HepG2 (cell line): ENCODE results near the gene MEF2D. TPM values are rescaled to one million over a fixed set of nuclear protein-coding genes. Genes with fewer than 3 reads are reported as not detected.

Source experiments
- ADNP ChIP-seq: sonication (generic); formaldehyde crosslinking; IDR thresholded peaks from 2 replicates; pipeline ENCODE4 v1.4.0; 2020; ENCODE audit warnings: missing genetic modification reagents
- RBAK ChIP-seq: sonication (generic); formaldehyde crosslinking; IDR thresholded peaks from 2 replicates; pipeline ENCODE4 v1.5.1; 2020; ENCODE audit warnings: mild to moderate bottlenecking, missing genetic modification reagents
- ZFP1 ChIP-seq: IDR thresholded peaks from 2 replicates; pipeline ENCODE4 v1.6.1; 2016
- ZNF124 ChIP-seq: sonication (generic); formaldehyde crosslinking; IDR thresholded peaks from 2 replicates; pipeline ENCODE4 v1.4.0; 2020; ENCODE audit warnings: missing genetic modification reagents
- ZNF24 ChIP-seq: fragments of 450-650 bp; IDR thresholded peaks from 2 replicates; pipeline ENCODE4 v1.6.1; 2017; ENCODE audit warnings: antibody characterized with exemption, mild to moderate bottlenecking
- polyA plus RNA-seq, 8 experiments: library from polyadenylated mRNA; depleted of rRNA in 3 of 8; stranded (reverse) in 7 of 8; unstranded in 1 of 8; fragments of >200 nt; fragmentation: Illumina TruSeq in 4 of 8; extraction: Trizol in 4 of 8; gene quantifications; 2 replicates each; pipeline versions ENCODE4 v1.2.1 to v1.2.3, GENCODE V29; 2011 to 2016; ENCODE audit warnings: low read depth in 4 of 8, missing spikeins in 1 of 8, mixed read lengths in 1 of 8; ENCODE audit not compliant: insufficient read depth in 1 of 8
- total RNA-seq, 5 experiments: library from RNA; depleted of rRNA; stranded (reverse); fragments of >200 nt; fragmentation: Illumina TruSeq; extraction: Trizol; gene quantifications; 2 replicates each; pipeline ENCODE4 v1.2.3, GENCODE V29; 2016; ENCODE audit warnings: low read depth in 1 of 5
- TF ChIP-seq, protein P1 (sequence below): sonication (generic); formaldehyde crosslinking; IDR thresholded peaks from 2 replicates; pipeline ENCODE4 v1.8.1; 2023; ENCODE audit warnings: mild to moderate bottlenecking, inconsistent platforms, moderate library complexity, missing genetic modification reagents, borderline replicate concordance
- TF ChIP-seq, protein P2 (sequence below): IDR thresholded peaks from 2 replicates; pipeline ENCODE4 v1.6.1; 2012; ENCODE audit warnings: low read depth, low read length, improper control_type of control experiment
- TF ChIP-seq, protein P3 (sequence below): IDR thresholded peaks from 2 replicates; pipeline ENCODE4 v1.6.1; 2016; ENCODE audit warnings: low read depth, missing genetic modification reagents, missing compliant biosample characterization
- TF ChIP-seq, protein P4 (sequence below): sonication (generic); formaldehyde crosslinking; IDR thresholded peaks from 2 replicates; pipeline ENCODE4 v1.8.0; 2022; ENCODE audit warnings: missing genetic modification reagents, low read depth, mild to moderate bottlenecking, borderline replicate concordance
- TF ChIP-seq, protein P5 (sequence below): sonication (generic); formaldehyde crosslinking; IDR thresholded peaks from 2 replicates; pipeline ENCODE4 v1.4.0; 2020; ENCODE audit warnings: missing genetic modification reagents

Gene MEF2D
- total and polyA plus RNA-seq, 2 of the 13 experiments (the other 11 are each of a cell fraction or from before 2014, with no cell fraction given): 1.6 to 3.9 TPM

DNA sequence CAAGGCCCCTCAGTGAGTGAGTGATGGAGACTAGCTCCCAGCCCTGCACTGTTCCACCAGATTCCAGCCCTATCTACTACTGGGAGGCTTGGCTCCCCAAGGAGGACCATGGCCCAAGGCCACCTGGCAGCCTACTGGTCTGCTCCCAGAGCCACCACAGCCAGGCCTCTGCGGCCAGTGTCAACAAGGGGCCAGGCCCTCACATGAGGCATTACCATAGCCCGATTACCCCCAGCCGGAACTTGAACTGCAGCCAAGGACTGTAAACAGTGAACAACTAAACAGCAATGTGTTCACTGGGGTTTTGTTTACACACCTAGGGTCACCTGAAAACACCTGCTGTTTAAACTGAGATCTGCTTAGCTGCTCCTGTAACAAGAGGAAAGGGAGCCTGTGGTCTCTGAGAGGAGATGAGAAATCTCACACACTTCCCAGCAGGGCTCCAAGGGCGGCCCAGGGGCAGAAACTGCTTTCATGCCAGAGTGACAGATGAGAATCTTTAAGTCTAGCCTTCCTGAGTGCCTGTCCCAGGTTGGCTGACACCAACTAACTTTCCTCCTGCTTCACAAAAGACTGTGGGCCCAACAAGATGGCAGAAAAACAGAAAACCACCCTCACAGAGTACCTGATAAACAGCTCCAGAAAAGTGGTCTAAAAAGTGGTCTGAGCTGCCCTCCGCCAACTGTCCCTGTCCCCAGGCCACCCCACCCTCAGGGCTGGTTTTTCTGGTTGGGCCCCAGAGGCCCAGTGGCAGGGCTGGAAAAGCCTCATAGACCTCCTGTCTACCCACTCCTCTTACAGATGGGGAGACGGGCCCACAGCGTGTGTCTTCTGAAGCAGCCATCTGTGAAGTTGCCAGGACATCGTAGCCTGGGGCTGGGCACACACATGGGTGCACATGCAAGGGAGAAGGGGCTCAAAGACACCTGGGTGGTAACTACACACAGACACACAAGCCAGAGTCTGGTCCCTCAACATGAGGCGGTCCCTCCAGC lies 28.8 kb downstream of the MEF2D start (continued):
- TF ChIP-seq, protein P1, sequence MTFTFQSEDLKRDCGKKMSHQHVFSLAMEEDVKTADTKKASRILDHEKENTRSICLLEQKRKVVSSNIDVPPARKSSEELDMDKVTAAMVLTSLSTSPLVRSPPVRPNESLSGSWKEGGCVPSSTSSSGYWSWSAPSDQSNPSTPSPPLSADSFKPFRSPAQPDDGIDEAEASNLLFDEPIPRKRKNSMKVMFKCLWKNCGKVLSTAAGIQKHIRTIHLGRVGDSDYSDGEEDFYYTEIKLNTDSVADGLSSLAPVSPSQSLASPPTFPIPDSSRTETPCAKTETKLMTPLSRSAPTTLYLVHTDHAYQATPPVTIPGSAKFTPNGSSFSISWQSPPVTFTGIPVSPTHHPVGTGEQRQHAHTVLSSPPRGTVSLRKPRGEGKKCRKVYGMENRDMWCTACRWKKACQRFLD (CRISPR knock-in tag): peak; percentile 64; the same call in 1 of the 2 replicates
- TF ChIP-seq ZNF24 (no peak), RBAK (CRISPR knock-in tag) (no peak), ZFP1 (CRISPR knock-in tag) (peak; percentile 95), ZNF124 (CRISPR knock-in tag) (peak; percentile 92), ADNP (peak; percentile 33)
- TF ChIP-seq, protein P2, sequence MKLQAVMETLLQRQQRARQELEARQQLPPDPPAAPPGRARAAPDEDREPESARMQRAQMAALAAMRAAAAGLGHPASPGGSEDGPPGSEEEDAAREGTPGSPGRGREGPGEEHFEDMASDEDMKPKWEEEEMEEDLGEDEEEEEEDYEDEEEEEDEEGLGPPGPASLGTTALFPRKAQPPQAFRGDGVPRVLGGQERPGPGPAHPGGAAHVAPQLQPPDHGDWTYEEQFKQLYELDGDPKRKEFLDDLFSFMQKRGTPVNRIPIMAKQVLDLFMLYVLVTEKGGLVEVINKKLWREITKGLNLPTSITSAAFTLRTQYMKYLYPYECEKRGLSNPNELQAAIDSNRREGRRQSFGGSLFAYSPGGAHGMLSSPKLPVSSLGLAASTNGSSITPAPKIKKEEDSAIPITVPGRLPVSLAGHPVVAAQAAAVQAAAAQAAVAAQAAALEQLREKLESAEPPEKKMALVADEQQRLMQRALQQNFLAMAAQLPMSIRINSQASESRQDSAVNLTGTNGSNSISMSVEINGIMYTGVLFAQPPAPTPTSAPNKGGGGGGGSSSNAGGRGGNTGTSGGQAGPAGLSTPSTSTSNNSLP: no peak; the same call in 1 of the 2 replicates
- TF ChIP-seq, protein P3, sequence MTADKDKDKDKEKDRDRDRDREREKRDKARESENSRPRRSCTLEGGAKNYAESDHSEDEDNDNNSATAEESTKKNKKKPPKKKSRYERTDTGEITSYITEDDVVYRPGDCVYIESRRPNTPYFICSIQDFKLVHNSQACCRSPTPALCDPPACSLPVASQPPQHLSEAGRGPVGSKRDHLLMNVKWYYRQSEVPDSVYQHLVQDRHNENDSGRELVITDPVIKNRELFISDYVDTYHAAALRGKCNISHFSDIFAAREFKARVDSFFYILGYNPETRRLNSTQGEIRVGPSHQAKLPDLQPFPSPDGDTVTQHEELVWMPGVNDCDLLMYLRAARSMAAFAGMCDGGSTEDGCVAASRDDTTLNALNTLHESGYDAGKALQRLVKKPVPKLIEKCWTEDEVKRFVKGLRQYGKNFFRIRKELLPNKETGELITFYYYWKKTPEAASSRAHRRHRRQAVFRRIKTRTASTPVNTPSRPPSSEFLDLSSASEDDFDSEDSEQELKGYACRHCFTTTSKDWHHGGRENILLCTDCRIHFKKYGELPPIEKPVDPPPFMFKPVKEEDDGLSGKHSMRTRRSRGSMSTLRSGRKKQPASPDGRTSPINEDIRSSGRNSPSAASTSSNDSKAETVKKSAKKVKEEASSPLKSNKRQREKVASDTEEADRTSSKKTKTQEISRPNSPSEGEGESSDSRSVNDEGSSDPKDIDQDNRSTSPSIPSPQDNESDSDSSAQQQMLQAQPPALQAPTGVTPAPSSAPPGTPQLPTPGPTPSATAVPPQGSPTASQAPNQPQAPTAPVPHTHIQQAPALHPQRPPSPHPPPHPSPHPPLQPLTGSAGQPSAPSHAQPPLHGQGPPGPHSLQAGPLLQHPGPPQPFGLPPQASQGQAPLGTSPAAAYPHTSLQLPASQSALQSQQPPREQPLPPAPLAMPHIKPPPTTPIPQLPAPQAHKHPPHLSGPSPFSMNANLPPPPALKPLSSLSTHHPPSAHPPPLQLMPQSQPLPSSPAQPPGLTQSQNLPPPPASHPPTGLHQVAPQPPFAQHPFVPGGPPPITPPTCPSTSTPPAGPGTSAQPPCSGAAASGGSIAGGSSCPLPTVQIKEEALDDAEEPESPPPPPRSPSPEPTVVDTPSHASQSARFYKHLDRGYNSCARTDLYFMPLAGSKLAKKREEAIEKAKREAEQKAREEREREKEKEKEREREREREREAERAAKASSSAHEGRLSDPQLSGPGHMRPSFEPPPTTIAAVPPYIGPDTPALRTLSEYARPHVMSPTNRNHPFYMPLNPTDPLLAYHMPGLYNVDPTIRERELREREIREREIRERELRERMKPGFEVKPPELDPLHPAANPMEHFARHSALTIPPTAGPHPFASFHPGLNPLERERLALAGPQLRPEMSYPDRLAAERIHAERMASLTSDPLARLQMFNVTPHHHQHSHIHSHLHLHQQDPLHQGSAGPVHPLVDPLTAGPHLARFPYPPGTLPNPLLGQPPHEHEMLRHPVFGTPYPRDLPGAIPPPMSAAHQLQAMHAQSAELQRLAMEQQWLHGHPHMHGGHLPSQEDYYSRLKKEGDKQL (CRISPR knock-in tag): peak; percentile 93
- TF ChIP-seq, protein P4, sequence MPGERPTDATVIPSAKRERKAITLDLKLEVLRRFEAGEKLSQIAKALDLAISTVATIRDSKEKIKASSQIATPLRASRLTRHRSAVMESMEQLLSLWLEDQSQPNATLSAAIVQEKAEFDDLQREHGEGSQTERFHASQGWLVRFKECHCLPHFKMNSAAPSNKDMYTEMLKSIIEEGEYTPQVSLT (CRISPR knock-in tag): no peak
- TF ChIP-seq, protein P5, sequence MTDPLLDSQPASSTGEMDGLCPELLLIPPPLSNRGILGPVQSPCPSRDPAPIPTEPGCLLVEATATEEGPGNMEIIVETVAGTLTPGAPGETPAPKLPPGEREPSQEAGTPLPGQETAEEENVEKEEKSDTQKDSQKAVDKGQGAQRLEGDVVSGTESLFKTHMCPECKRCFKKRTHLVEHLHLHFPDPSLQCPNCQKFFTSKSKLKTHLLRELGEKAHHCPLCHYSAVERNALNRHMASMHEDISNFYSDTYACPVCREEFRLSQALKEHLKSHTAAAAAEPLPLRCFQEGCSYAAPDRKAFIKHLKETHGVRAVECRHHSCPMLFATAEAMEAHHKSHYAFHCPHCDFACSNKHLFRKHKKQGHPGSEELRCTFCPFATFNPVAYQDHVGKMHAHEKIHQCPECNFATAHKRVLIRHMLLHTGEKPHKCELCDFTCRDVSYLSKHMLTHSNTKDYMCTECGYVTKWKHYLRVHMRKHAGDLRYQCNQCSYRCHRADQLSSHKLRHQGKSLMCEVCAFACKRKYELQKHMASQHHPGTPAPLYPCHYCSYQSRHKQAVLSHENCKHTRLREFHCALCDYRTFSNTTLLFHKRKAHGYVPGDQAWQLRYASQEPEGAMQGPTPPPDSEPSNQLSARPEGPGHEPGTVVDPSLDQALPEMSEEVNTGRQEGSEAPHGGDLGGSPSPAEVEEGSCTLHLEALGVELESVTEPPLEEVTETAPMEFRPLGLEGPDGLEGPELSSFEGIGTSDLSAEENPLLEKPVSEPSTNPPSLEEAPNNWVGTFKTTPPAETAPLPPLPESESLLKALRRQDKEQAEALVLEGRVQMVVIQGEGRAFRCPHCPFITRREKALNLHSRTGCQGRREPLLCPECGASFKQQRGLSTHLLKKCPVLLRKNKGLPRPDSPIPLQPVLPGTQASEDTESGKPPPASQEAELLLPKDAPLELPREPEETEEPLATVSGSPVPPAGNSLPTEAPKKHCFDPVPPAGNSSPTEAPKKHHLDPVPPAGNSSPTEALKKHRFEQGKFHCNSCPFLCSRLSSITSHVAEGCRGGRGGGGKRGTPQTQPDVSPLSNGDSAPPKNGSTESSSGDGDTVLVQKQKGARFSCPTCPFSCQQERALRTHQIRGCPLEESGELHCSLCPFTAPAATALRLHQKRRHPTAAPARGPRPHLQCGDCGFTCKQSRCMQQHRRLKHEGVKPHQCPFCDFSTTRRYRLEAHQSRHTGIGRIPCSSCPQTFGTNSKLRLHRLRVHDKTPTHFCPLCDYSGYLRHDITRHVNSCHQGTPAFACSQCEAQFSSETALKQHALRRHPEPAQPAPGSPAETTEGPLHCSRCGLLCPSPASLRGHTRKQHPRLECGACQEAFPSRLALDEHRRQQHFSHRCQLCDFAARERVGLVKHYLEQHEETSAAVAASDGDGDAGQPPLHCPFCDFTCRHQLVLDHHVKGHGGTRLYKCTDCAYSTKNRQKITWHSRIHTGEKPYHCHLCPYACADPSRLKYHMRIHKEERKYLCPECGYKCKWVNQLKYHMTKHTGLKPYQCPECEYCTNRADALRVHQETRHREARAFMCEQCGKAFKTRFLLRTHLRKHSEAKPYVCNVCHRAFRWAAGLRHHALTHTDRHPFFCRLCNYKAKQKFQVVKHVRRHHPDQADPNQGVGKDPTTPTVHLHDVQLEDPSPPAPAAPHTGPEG (CRISPR knock-in tag): no peak
